Suprapubic skin (tissue), 4 donors: ENCODE measurements around the gene CDH19. TPM values are rescaled to one million over a fixed set of nuclear protein-coding genes. Genes with fewer than 3 reads are reported as not detected.
"Not testable (repeated sequence)": the region's sequence is repeated elsewhere in the genome, so short reads cannot be mapped to it uniquely, and the experiment has no call there.

Experiments used
- DNase-seq, 2 donors: peaks; one replicate each; pipeline ENCODE4 v3.0.0-alpha.2; 2019; ENCODE audit warnings: low spot score in 2 of 2
- H3K27ac ChIP-seq: fragments of 200-600 bp; sonication (generic); one replicate; pipeline ENCODE4 v1.5.1; 2019
- H3K27me3 ChIP-seq: fragments of 200-600 bp; sonication (generic); one replicate; pipeline ENCODE4 v1.5.1; 2019
- H3K36me3 ChIP-seq: fragments of 200-600 bp; sonication (generic); one replicate; pipeline ENCODE4 v1.5.1; 2019
- H3K4me1 ChIP-seq: fragments of 200-600 bp; sonication (generic); one replicate; pipeline ENCODE4 v1.5.1; 2019
- H3K4me3 ChIP-seq: fragments of 200-600 bp; sonication (generic); one replicate; pipeline ENCODE4 v1.5.1; 2019; ENCODE audit warnings: mild to moderate bottlenecking
- H3K9me3 ChIP-seq: fragments of 200-600 bp; sonication (generic); one replicate; pipeline ENCODE4 v1.5.1; 2019
- EP300 ChIP-seq: sonication (generic); formaldehyde crosslinking; IDR thresholded peaks from one replicate; pipeline ENCODE4 v1.6.1; 2017; ENCODE audit warnings: antibody characterized with exemption
- POLR2A ChIP-seq, 2 donors: fragments of 450-650 bp; IDR thresholded peaks; one replicate each; pipeline ENCODE4 v1.6.1; 2017; ENCODE audit warnings: antibody characterized with exemption in 2 of 2, mild to moderate bottlenecking in 2 of 2, moderate library complexity in 2 of 2
- POLR2AphosphoS5 ChIP-seq, 3 donors: sonication (generic); formaldehyde crosslinking; IDR thresholded peaks; one replicate each; pipeline ENCODE4 v1.6.1; 2017; ENCODE audit warnings: antibody characterized with exemption in 3 of 3
- WGBS: methylation state at CpG from one replicate; pipeline ENCODE4 v1.1.5; 2018; 5-methylcytosine and 5-hydroxymethylcytosine counted together
- total RNA-seq, 4 donors: library from RNA; depleted of rRNA; stranded (reverse); fragments of >200 nt; gene quantifications; one replicate each; pipeline ENCODE4 v1.1.0, GENCODE V29; 2016
- TF ChIP-seq, protein P1 (sequence below), 2 donors: fragments of 200-600 bp in 1 of 2; fragments of 450-650 bp in 1 of 2; sonication (generic) in 1 of 2; IDR thresholded peaks; one replicate each; pipeline ENCODE4 v1.5.1; 2016 to 2019; ENCODE audit warnings: antibody characterized with exemption in 2 of 2, mild to moderate bottlenecking in 1 of 2, moderate library complexity in 1 of 2

CDH19 gene
- total RNA-seq, 4 donors from 2014 or later = 3.8 to 8.6 (median 6.5) TPM

DNA sequence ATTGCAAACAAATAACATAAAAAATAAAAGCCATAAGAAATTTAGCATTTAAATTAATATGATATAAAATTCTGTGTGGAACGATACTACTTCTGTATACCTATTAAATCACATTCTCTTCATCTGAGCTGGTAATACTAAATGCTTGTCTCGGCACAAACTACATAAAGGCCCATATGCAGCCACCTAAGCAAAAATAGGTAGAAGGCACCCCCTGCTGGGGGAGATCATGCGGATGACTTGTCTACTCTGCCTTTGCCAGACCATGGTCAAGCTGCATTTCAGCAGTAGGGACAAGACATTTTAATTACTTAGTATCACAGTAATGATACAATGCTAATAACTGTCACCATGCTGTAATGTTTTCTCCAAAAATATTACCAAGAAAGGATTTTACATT lies 108.0 kb downstream of the CDH19 start:
- Histone ChIP-seq H3K27me3 (no peaks in the 10 kb centered on the region), H3K36me3 (no peaks in the 10 kb centered on the region), H3K4me3 (no peak overlapping the region), H3K27ac (no peak overlapping the region), H3K9me3 (no peaks in the 10 kb centered on the region), H3K4me1 (no peaks in the 10 kb centered on the region)
- DNase-seq = no peak
- TF ChIP-seq POLR2A (IDR thresholded peaks at IDR 0.05) (no peak), EP300 (no peak), POLR2AphosphoS5 (IDR thresholded peaks at IDR 0.05) (no peak)
- TF ChIP-seq, protein P1, sequence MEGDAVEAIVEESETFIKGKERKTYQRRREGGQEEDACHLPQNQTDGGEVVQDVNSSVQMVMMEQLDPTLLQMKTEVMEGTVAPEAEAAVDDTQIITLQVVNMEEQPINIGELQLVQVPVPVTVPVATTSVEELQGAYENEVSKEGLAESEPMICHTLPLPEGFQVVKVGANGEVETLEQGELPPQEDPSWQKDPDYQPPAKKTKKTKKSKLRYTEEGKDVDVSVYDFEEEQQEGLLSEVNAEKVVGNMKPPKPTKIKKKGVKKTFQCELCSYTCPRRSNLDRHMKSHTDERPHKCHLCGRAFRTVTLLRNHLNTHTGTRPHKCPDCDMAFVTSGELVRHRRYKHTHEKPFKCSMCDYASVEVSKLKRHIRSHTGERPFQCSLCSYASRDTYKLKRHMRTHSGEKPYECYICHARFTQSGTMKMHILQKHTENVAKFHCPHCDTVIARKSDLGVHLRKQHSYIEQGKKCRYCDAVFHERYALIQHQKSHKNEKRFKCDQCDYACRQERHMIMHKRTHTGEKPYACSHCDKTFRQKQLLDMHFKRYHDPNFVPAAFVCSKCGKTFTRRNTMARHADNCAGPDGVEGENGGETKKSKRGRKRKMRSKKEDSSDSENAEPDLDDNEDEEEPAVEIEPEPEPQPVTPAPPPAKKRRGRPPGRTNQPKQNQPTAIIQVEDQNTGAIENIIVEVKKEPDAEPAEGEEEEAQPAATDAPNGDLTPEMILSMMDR (IDR thresholded peaks at IDR 0.05) = no peak
- WGBS = 34% methylated on average over 3 of the region's 3 CpGs

DNA sequence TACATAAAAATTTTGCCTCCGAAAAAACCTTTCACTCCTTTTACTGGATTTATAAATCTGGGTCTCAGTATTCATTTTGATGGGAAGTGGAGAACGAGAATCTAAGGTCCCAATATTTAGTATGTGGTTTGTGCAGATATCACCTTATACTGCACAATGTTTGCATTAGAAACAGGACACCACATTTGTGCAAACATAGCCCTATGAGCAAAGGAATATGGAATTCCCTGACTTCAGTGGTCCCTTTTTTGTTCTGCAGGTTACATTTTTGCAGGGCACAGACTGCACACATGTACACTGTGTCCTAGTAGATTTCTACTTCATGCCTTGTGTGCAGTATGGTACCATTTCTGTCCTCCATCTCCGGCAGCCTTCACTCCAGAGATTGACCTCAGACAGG lies 130.0 kb downstream of the CDH19 start:
- no peaks in the 10 kb centered on the region for H3K4me1 ChIP-seq
- no peak for DNase-seq
- no peak overlapping the region for H3K4me3 ChIP-seq
- no peak for TF ChIP-seq POLR2A (IDR thresholded peaks at IDR 0.05)
- no peak for TF ChIP-seq EP300
- TF ChIP-seq POLR2AphosphoS5 (IDR thresholded peaks at IDR 0.05) = no peak
- TF ChIP-seq, protein P1 (IDR thresholded peaks at IDR 0.05) = no peak
- H3K27me3 ChIP-seq = no peaks in the 10 kb centered on the region
- no peak overlapping the region for H3K27ac ChIP-seq
- no peaks in the 10 kb centered on the region for H3K36me3 ChIP-seq
- WGBS = 79% methylated on average over 3 of the region's 3 CpGs
- H3K9me3 ChIP-seq = no peaks in the 10 kb centered on the region

DNA sequence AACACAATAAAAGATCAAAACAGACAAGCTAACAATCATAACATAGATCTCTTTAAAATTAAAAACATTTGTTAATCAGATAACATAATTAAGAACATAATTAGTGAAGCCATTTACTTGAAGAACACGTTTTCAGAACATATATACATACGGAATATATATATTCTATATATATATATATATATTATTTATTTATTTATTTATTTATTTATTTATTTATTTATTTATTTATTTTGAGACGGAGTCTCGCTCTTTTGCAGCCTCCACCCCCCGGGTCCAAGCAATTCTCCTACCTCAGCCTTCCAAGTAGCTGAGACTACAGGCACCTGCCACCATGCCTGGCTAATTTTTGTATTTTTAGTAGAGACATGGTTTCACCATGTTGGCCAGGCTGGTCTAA lies 137.7 kb downstream of the CDH19 start:
- H3K27me3 ChIP-seq, H3K4me3 ChIP-seq: not testable (repeated sequence)
- 80% methylated on average over 5 of the region's 5 CpGs for WGBS

DNA sequence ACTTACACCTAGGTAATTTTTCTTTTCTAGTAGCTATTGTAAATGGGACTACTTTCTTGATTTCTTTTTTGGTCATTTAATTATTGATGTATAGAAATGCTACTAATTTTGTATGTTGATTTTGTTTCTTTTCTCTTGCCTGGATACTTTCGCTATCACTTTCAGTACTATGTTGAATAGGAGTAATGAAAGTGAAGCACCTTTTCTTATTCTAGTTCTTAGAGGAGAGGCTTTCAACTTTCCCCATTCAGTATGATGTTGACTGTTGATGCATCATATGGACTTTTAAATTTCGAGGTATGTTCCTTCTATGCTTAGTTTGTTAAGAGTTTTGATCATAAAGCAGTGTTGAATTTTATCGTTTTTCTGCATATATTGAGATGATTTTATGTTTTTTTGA lies 142.5 kb downstream of the CDH19 start:
- no peaks in the 10 kb centered on the region for H3K9me3 ChIP-seq
- H3K4me1 ChIP-seq = no peaks in the 10 kb centered on the region
- H3K4me3 ChIP-seq = no peak overlapping the region
- no peak for DNase-seq
- no peaks in the 10 kb centered on the region for H3K36me3 ChIP-seq
- H3K27me3 ChIP-seq = no peaks in the 10 kb centered on the region
- 85% methylated on average over 3 of the region's 3 CpGs for WGBS
- TF ChIP-seq POLR2A (IDR thresholded peaks at IDR 0.05) (no peak), EP300 (no peak), POLR2AphosphoS5 (IDR thresholded peaks at IDR 0.05) (no peak)
- TF ChIP-seq, protein P1 (IDR thresholded peaks at IDR 0.05) = no peak
- H3K27ac ChIP-seq = no peak overlapping the region

More for the DNA sequence above, 137.7 kb downstream of the CDH19 start:
- not testable (repeated sequence) for H3K4me1 ChIP-seq, DNase-seq, H3K27ac ChIP-seq, H3K36me3 ChIP-seq, H3K9me3 ChIP-seq

DNA sequence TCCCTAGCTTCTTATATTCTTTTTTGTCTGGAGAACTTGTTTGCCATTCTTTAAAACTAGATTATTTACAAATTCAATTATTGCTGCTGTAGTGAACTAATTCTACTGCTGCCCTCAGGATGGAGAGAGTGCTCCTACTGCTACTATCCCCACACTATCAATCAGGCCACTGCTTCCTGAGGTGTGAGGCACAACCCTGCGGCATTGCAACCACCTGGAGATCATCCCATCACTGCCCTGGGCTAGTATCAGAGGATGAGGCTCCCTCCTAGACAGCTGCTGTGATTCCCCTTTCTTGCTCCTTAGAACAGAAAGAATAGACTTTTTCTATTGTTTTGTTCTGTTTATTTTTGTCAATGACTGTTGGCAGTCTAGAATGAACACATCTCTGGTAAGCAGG lies 146.6 kb downstream of the CDH19 start:
- 30% methylated on average over 1 of the region's 1 CpG for whole genome bisulfite sequencing
- no peaks in the 10 kb centered on the region for H3K27me3 ChIP-seq

More for the DNA sequence above, 146.6 kb downstream of the CDH19 start:
- Histone ChIP-seq H3K27ac (no peak overlapping the region), H3K9me3 (no peaks in the 10 kb centered on the region), H3K36me3 (no peaks in the 10 kb centered on the region), H3K4me3 (no peak overlapping the region), H3K4me1 (no peaks in the 10 kb centered on the region)
- no peak for DNase-seq
- TF ChIP-seq POLR2AphosphoS5 (IDR thresholded peaks at IDR 0.05) (no peak), POLR2A (IDR thresholded peaks at IDR 0.05) (no peak), EP300 (no peak)
- TF ChIP-seq, protein P1 (IDR thresholded peaks at IDR 0.05) = no peak
